ENCODE results near the gene PNMA6E.

DNA sequence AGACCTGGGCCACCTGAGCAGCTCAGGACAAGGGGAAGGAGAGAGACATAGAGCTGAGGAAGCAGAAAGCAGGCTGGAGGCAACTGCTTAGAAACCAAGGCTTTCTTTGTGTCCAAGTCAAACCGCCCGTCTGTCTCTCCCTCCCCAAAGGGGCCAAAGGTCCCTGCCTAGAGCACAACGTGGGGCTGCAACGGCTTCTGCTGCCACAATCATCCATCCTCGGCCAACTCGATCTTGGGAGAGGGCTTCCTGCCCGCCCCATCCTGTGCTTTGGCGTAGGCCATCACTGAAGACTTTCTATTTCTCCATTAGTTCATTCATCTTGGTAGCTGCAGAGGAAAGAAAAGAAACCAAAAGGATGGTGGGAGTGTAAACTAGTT lies 46.4 kb upstream of the PNMA6E start:
- TF ChIP-seq GATA2 (IDR thresholded peaks at IDR 0.05; ENCODE audit: low read depth, low read length), result no peak
- no peak for TF ChIP-seq GATA3 (IDR thresholded peaks at IDR 0.05; ENCODE audit: low read depth, low read length)

All from SH-SY5Y (cell line).